Keratinocyte (primary cell): ENCODE results near the gene MBNL2. TPM values are rescaled to one million over a fixed set of nuclear protein-coding genes. Genes with fewer than 3 reads are reported as not detected.

ENCODE experiments used
- DNase-seq: peaks from one replicate; pipeline ENCODE4 v3.0.0-alpha.2; 2011; ENCODE audit warnings: low read depth, missing footprints, low spot score
- FAIRE-seq: peaks from 2 replicates; lab custom pipeline; 2011; peaks lifted over from hg19 to GRCh38; lab: Jason Lieb, UNC
- H2AFZ ChIP-seq: 2 replicates; pipeline ENCODE4 v1.6.0; 2012; ENCODE audit warnings: low read length, control low read depth, inconsistent platforms; ENCODE audit not compliant: control insufficient read depth
- H3K27ac ChIP-seq: 2 replicates; pipeline ENCODE4 v1.5.1; 2011; ENCODE audit warnings: low read length; ENCODE audit not compliant: control insufficient read depth, insufficient read depth
- H3K27me3 ChIP-seq: 3 replicates; pipeline ENCODE4 v1.6.0; 2011; ENCODE audit warnings: low read length; ENCODE audit not compliant: control insufficient read depth, insufficient read depth; ENCODE audit errors: extremely low read depth
- H3K36me3 ChIP-seq, 2 experiments: 2 replicates in 1 of 2; 3 replicates in 1 of 2; pipeline ENCODE4 v1.5.1; 2011; ENCODE audit warnings: low read length in 2 of 2, mild to moderate bottlenecking in 1 of 2; ENCODE audit not compliant: control insufficient read depth in 2 of 2, insufficient read depth in 2 of 2; ENCODE audit errors: extremely low read depth in 1 of 2
- H3K4me1 ChIP-seq: 3 replicates; pipeline ENCODE4 v1.5.1; 2011; ENCODE audit warnings: low read length; ENCODE audit not compliant: control insufficient read depth, insufficient read depth; ENCODE audit errors: extremely low read depth
- H3K4me2 ChIP-seq: 3 replicates; pipeline ENCODE4 v1.6.0; 2011; ENCODE audit warnings: low read depth, low read length; ENCODE audit not compliant: control insufficient read depth, insufficient read depth; ENCODE audit errors: extremely low read depth
- H3K4me3 ChIP-seq, 3 experiments: fragments of 200-600 bp in 1 of 3; sonication (generic) in 1 of 3; 2 replicates in 2 of 3; 3 replicates in 1 of 3; pipeline ENCODE4 v1.5.1; 2011 to 2016; ENCODE audit warnings: low read length in 3 of 3, mild to moderate bottlenecking in 3 of 3, control low read depth in 2 of 3, inconsistent platforms in 1 of 3, low read depth in 1 of 3, mixed read lengths in 1 of 3, mixed run types in 1 of 3, moderate library complexity in 1 of 3; ENCODE audit not compliant: control insufficient read depth in 2 of 3, insufficient read depth in 2 of 3; ENCODE audit errors: extremely low read depth in 1 of 3
- H3K79me2 ChIP-seq: 2 replicates; pipeline ENCODE4 v1.6.0; 2012; ENCODE audit warnings: low read length; ENCODE audit not compliant: control insufficient read depth, insufficient read depth
- H3K9ac ChIP-seq: 3 replicates; pipeline ENCODE4 v1.6.0; 2011; ENCODE audit warnings: low read length; ENCODE audit not compliant: control insufficient read depth, insufficient read depth; ENCODE audit errors: extremely low read depth
- H3K9me1 ChIP-seq: 3 replicates; pipeline ENCODE4 v1.6.0; 2011; ENCODE audit warnings: low read length; ENCODE audit not compliant: control insufficient read depth, insufficient read depth; ENCODE audit errors: extremely low read depth
- H3K9me3 ChIP-seq: 2 replicates; pipeline ENCODE4 v1.5.1; 2012; ENCODE audit warnings: low read depth, low read length; ENCODE audit not compliant: control insufficient read depth
- H4K20me1 ChIP-seq: 3 replicates; pipeline ENCODE4 v1.6.0; 2011; ENCODE audit warnings: low read length; ENCODE audit not compliant: control insufficient read depth, insufficient read depth; ENCODE audit errors: extremely low read depth
- EZH2 ChIP-seq: IDR thresholded peaks from one replicate; pipeline ENCODE4 v1.6.1; 2012; ENCODE audit warnings: inconsistent platforms, mild to moderate bottlenecking, low read length, moderate library complexity
- dilution Hi-C: fragments of 300-500 bp; cut with MboI; formaldehyde crosslinking; loops from one replicate; pipeline ENCODE4 v1.7.0; 2020; ENCODE audit warnings: low sequenced_read_pairs; ENCODE audit not compliant: extremely low pct_ligation_motif_present
- polyA plus RNA-seq, 5 experiments: library from polyadenylated mRNA; depleted of rRNA in 3 of 5; stranded (reverse) in 3 of 5; stranded (forward) in 1 of 5; unstranded in 1 of 5; fragments of >200 nt; gene quantifications; 1 replicate in 1 of 5; 2 replicates in 3 of 5; 3 replicates in 1 of 5; pipeline versions ENCODE4 v1.2.1 to v1.2.3, GENCODE V29; 2011 to 2012; ENCODE audit warnings: missing spikeins in 2 of 5, low read depth in 1 of 5, low replicate concordance in 1 of 5
- TF ChIP-seq, protein P1 (sequence below), 3 experiments: IDR thresholded peaks in 1 of 3; conservative IDR thresholded peaks in 1 of 3; optimal IDR thresholded peaks in 1 of 3; 2 replicates in 2 of 3; 3 replicates in 1 of 3; pipeline versions ENCODE3 to v1.5.1; 2011; ENCODE audit warnings: low read length in 3 of 3, mild to moderate bottlenecking in 3 of 3, moderate library complexity in 2 of 3, control low read depth in 1 of 3, inconsistent platforms in 1 of 3; ENCODE audit not compliant: insufficient read depth in 2 of 3; ENCODE audit errors: extremely low read depth in 1 of 3

The MBNL2 gene
- polyA plus RNA-seq, 1 donor (not counting 4 experiments of a cell fraction or from before 2014, with no cell fraction given), result 28.4 TPM

GRCh38 chr13:97289514-97290298 is 67.6 kb downstream of the MBNL2 start:
- H2AFZ ChIP-seq, result no peak overlapping the region
- DNase-seq (no peak), FAIRE-seq (no peak)
- H4K20me1 ChIP-seq, result no peaks in the 10 kb centered on the region
- H3K9me3 ChIP-seq, result no peaks in the 10 kb centered on the region
- peaks cover 27% of the 10 kb centered on the region for H3K79me2 ChIP-seq
- H3K9me1 ChIP-seq, result no peaks in the 10 kb centered on the region
- TF ChIP-seq, protein P1, sequence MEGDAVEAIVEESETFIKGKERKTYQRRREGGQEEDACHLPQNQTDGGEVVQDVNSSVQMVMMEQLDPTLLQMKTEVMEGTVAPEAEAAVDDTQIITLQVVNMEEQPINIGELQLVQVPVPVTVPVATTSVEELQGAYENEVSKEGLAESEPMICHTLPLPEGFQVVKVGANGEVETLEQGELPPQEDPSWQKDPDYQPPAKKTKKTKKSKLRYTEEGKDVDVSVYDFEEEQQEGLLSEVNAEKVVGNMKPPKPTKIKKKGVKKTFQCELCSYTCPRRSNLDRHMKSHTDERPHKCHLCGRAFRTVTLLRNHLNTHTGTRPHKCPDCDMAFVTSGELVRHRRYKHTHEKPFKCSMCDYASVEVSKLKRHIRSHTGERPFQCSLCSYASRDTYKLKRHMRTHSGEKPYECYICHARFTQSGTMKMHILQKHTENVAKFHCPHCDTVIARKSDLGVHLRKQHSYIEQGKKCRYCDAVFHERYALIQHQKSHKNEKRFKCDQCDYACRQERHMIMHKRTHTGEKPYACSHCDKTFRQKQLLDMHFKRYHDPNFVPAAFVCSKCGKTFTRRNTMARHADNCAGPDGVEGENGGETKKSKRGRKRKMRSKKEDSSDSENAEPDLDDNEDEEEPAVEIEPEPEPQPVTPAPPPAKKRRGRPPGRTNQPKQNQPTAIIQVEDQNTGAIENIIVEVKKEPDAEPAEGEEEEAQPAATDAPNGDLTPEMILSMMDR (optimal IDR thresholded peaks at IDR 0.05 in 1 of 3, IDR thresholded peaks at IDR 0.05 in 1 of 3, conservative IDR thresholded peaks at IDR 0.05 in 1 of 3; ENCODE audit: extremely low read depth in 1 of 3, insufficient read depth in 2 of 3, low read length in 3 of 3), result no peak
- TF ChIP-seq EZH2, result no peak
- H3K27ac ChIP-seq, result no peak overlapping the region
- H3K27me3 ChIP-seq, result no peaks in the 10 kb centered on the region
- dilution Hi-C loops, result no loop called here
- no peak overlapping the region for H3K9ac ChIP-seq
- H3K4me2 ChIP-seq, result no peak overlapping the region
- peaks cover 28% of the 10 kb centered on the region for H3K4me1 ChIP-seq
- peaks cover 2 to 4% of the 10 kb centered on the region in 2 experiments for H3K36me3 ChIP-seq
- no peak overlapping the region for H3K4me3 ChIP-seq

- peaks cover 57% of the 10 kb centered on the region for H3K4me1 ChIP-seq
- peaks cover 28% of the 10 kb centered on the region for H3K79me2 ChIP-seq
- no peaks in the 10 kb centered on the region for H3K9me1 ChIP-seq
- dilution Hi-C loops, result no loop called here
- H3K9ac ChIP-seq, result peak overlapping the region; percentile 77
- H3K4me3 ChIP-seq, result peak overlapping the region in 2 of 3 experiments; percentile 47 to 55
- peak overlapping the region; percentile 99 for H3K27ac ChIP-seq
- FAIRE-seq, result peak; percentile 86
- H3K9me3 ChIP-seq, result no peaks in the 10 kb centered on the region
- peak overlapping the region; percentile 93 for H3K4me2 ChIP-seq
- no peak for TF ChIP-seq EZH2
- TF ChIP-seq, protein P1 (optimal IDR thresholded peaks at IDR 0.05 in 1 of 3, IDR thresholded peaks at IDR 0.05 in 1 of 3, conservative IDR thresholded peaks at IDR 0.05 in 1 of 3; ENCODE audit: extremely low read depth in 1 of 3, insufficient read depth in 2 of 3, low read length in 3 of 3), result no peak
- no peak overlapping the region for H2AFZ ChIP-seq
- no peaks in the 10 kb centered on the region for H3K27me3 ChIP-seq
- H3K36me3 ChIP-seq, result peaks cover 0 to 2% of the 10 kb centered on the region in 2 experiments
- DNase-seq, result no peak
- no peaks in the 10 kb centered on the region for H4K20me1 ChIP-seq
Measured at GRCh38 chr13:97295283-97296182, 73.4 kb downstream of the MBNL2 start.
